Activated naive CD8-positive, alpha-beta T cell (primary cell): ENCODE measurements around the gene ETS1.
A peak's percentile ranks its signal among the peaks of the same experiment; 100 is the strongest.

ENCODE experiments used
- H3K27ac Mint-ChIP-seq: one replicate; pipeline ENCODE4 v1.8.0; 2021; ENCODE audit warnings: mixed read lengths
- H3K27me3 Mint-ChIP-seq: one replicate; pipeline ENCODE4 v1.8.0; 2021; ENCODE audit warnings: mixed read lengths
- H3K36me3 Mint-ChIP-seq: one replicate; pipeline ENCODE4 v1.8.0; 2021; ENCODE audit warnings: mixed read lengths
- H3K4me1 Mint-ChIP-seq: one replicate; pipeline ENCODE4 v1.8.0; 2021; ENCODE audit warnings: low read depth, mixed read lengths
- H3K4me3 Mint-ChIP-seq: one replicate; pipeline ENCODE4 v1.8.0; 2021; ENCODE audit warnings: mild to moderate bottlenecking, mixed read lengths
- H3K9me3 Mint-ChIP-seq: one replicate; pipeline ENCODE4 v1.8.0; 2021; ENCODE audit warnings: low read depth, mixed read lengths

Gene ETS1

GRCh38 chr11:128587415-128587814, at the start of gene ETS1:
TSS of gene ETS1 (minus strand) at chr11:128587558. CDS start at chr11:128573130, 14,428 bp downstream.
- no peak within 1 kb of the TSS for H3K4me3 Mint-ChIP-seq
- no peaks in the 10 kb centered on the region for H3K9me3 Mint-ChIP-seq
- no peaks in the 10 kb centered on the region for H3K36me3 Mint-ChIP-seq
- H3K27ac Mint-ChIP-seq: no peak within 1 kb of the TSS
- H3K27me3 Mint-ChIP-seq: no peaks in the 10 kb centered on the region
- peaks cover 33% of the 10 kb centered on the region for H3K4me1 Mint-ChIP-seq

GRCh38 chr11:128634395-128634794, 47.0 kb upstream of the ETS1 start:
- H3K4me3 Mint-ChIP-seq: no peak overlapping the region
- H3K4me1 Mint-ChIP-seq: peaks cover 32% of the 10 kb centered on the region
- H3K9me3 Mint-ChIP-seq: no peaks in the 10 kb centered on the region
- no peaks in the 10 kb centered on the region for H3K36me3 Mint-ChIP-seq
- H3K27me3 Mint-ChIP-seq: no peaks in the 10 kb centered on the region
- H3K27ac Mint-ChIP-seq: peak overlapping the region; percentile 65

GRCh38 chr11:128633384-128633965, 46.1 kb upstream of the ETS1 start:
- no peak overlapping the region for H3K27ac Mint-ChIP-seq

GRCh38 chr11:128632141-128632791, 44.9 kb upstream of the ETS1 start:
- Mint-ChIP-seq H3K4me1 (peaks cover 52% of the 10 kb centered on the region), H3K27ac (peak overlapping the region; percentile 84), H3K4me3 (no peak overlapping the region), H3K36me3 (no peaks in the 10 kb centered on the region), H3K9me3 (no peaks in the 10 kb centered on the region), H3K27me3 (no peaks in the 10 kb centered on the region)

More at GRCh38 chr11:128633384-128633965, 46.1 kb upstream of the ETS1 start:
- no peak overlapping the region for H3K4me3 Mint-ChIP-seq
- H3K9me3 Mint-ChIP-seq: no peaks in the 10 kb centered on the region
- H3K4me1 Mint-ChIP-seq: peaks cover 41% of the 10 kb centered on the region
- no peaks in the 10 kb centered on the region for H3K36me3 Mint-ChIP-seq
- no peaks in the 10 kb centered on the region for H3K27me3 Mint-ChIP-seq

GRCh38 chr11:128630367-128631230, 43.2 kb upstream of the ETS1 start:
- Mint-ChIP-seq H3K9me3 (no peaks in the 10 kb centered on the region), H3K4me3 (peak overlapping the region; percentile 81), H3K27me3 (no peaks in the 10 kb centered on the region), H3K36me3 (no peaks in the 10 kb centered on the region), H3K4me1 (peaks cover 69% of the 10 kb centered on the region), H3K27ac (peak overlapping the region; percentile 97)

- Mint-ChIP-seq H3K4me1 (peaks cover 78% of the 10 kb centered on the region), H3K27me3 (no peaks in the 10 kb centered on the region), H3K36me3 (no peaks in the 10 kb centered on the region), H3K27ac (peak overlapping the region; percentile 97), H3K9me3 (no peaks in the 10 kb centered on the region), H3K4me3 (peak overlapping the region; percentile 81)
Observed at GRCh38 chr11:128629516-128630106, 42.3 kb upstream of the ETS1 start.

- Mint-ChIP-seq H3K9me3 (no peaks in the 10 kb centered on the region), H3K36me3 (no peaks in the 10 kb centered on the region), H3K4me3 (peak overlapping the region; percentile 81), H3K27me3 (no peaks in the 10 kb centered on the region), H3K27ac (peak overlapping the region; percentile 97), H3K4me1 (peaks cover 83% of the 10 kb centered on the region)
Observed at GRCh38 chr11:128628686-128629085, 41.3 kb upstream of the ETS1 start.

- Mint-ChIP-seq H3K9me3 (no peaks in the 10 kb centered on the region), H3K36me3 (no peaks in the 10 kb centered on the region), H3K27me3 (no peaks in the 10 kb centered on the region), H3K4me3 (peak overlapping the region; percentile 81), H3K27ac (peak overlapping the region; percentile 97), H3K4me1 (peaks cover 87% of the 10 kb centered on the region)
Observed at GRCh38 chr11:128628325-128628673, 40.9 kb upstream of the ETS1 start.

GRCh38 chr11:128627666-128628324, 40.4 kb upstream of the ETS1 start:
- H3K27me3 Mint-ChIP-seq: no peaks in the 10 kb centered on the region
- peak overlapping the region; percentile 81 for H3K4me3 Mint-ChIP-seq
- H3K27ac Mint-ChIP-seq: peak overlapping the region; percentile 97
- peaks cover 92% of the 10 kb centered on the region for H3K4me1 Mint-ChIP-seq
- no peaks in the 10 kb centered on the region for H3K9me3 Mint-ChIP-seq
- no peaks in the 10 kb centered on the region for H3K36me3 Mint-ChIP-seq

- Mint-ChIP-seq H3K27ac (peak overlapping the region; percentile 98), H3K9me3 (no peaks in the 10 kb centered on the region), H3K4me3 (peak overlapping the region; percentile 81), H3K27me3 (no peaks in the 10 kb centered on the region), H3K4me1 (peaks cover 97% of the 10 kb centered on the region), H3K36me3 (no peaks in the 10 kb centered on the region)
Observed at GRCh38 chr11:128626913-128627665, 39.7 kb upstream of the ETS1 start.

- Mint-ChIP-seq H3K4me1 (peaks cover 97% of the 10 kb centered on the region), H3K27ac (peak overlapping the region; percentile 98), H3K27me3 (no peaks in the 10 kb centered on the region), H3K9me3 (no peaks in the 10 kb centered on the region), H3K36me3 (no peaks in the 10 kb centered on the region), H3K4me3 (peak overlapping the region; percentile 68)
Observed at GRCh38 chr11:128625746-128626145, 38.4 kb upstream of the ETS1 start.

- Mint-ChIP-seq H3K36me3 (no peaks in the 10 kb centered on the region), H3K4me3 (peak overlapping the region; percentile 68), H3K4me1 (peaks cover 96% of the 10 kb centered on the region), H3K27me3 (no peaks in the 10 kb centered on the region), H3K9me3 (no peaks in the 10 kb centered on the region), H3K27ac (peak overlapping the region; percentile 98)
Observed at GRCh38 chr11:128625326-128625725, 38.0 kb upstream of the ETS1 start.

GRCh38 chr11:128624269-128625175, 37.2 kb upstream of the ETS1 start:
- Mint-ChIP-seq H3K9me3 (no peaks in the 10 kb centered on the region), H3K36me3 (no peaks in the 10 kb centered on the region), H3K27me3 (no peaks in the 10 kb centered on the region), H3K27ac (peak overlapping the region; percentile 98), H3K4me3 (peak overlapping the region; percentile 68), H3K4me1 (peaks cover 96% of the 10 kb centered on the region)
